ENCODE data around the gene PRRT1B.

- TF ChIP-seq EZH2 (IDR thresholded peaks at IDR 0.05): no peak
- no peak for TF ChIP-seq POLR2AphosphoS5 (IDR thresholded peaks at IDR 0.05; ENCODE audit: borderline replicate concordance, low read depth, low read length)
- no peak for TF ChIP-seq FOXP2 (optimal IDR thresholded peaks at IDR 0.05; ENCODE audit: control extremely low read depth, extremely low read length, insufficient read depth)
Measured at GRCh38 chr9:131589124-131589711, 43.9 kb downstream of the PRRT1B start.
